Vagina (tissue), 2 donors: ENCODE measurements around the gene TMEM212. TPM values are rescaled to one million over a fixed set of nuclear protein-coding genes. Genes with fewer than 3 reads are reported as not detected.
"Not testable (repeated sequence)": the region's sequence is repeated elsewhere in the genome, so short reads cannot be mapped to it uniquely, and the experiment has no call there.

ENCODE experiments used
- DNase-seq, 2 donors: peaks; one replicate each; pipeline ENCODE4 v3.0.0-alpha.2; 2017; ENCODE audit errors: extremely low spot score in 2 of 2
- H3K27ac ChIP-seq: fragments of 200-600 bp; sonication (generic); one replicate; pipeline ENCODE4 v1.5.1; 2019
- H3K27me3 ChIP-seq: fragments of 200-600 bp; sonication (generic); one replicate; pipeline ENCODE4 v1.5.1; 2019
- H3K36me3 ChIP-seq, 2 donors: fragments of 200-600 bp; sonication (generic); one replicate each; pipeline ENCODE4 v1.5.1; 2017 to 2019
- H3K4me1 ChIP-seq: fragments of 200-600 bp; sonication (generic); one replicate; pipeline ENCODE4 v1.5.1; 2019
- H3K4me3 ChIP-seq, 2 donors: fragments of 200-600 bp; sonication (generic); 1 replicate in 1 of 2; 2 replicates in 1 of 2; pipeline ENCODE4 v1.5.1; 2016 to 2019
- H3K9me3 ChIP-seq: fragments of 200-600 bp; sonication (generic); one replicate; pipeline ENCODE4 v1.5.1; 2019
- POLR2A ChIP-seq, 2 donors: fragments of 450-650 bp; IDR thresholded peaks; one replicate each; pipeline ENCODE4 v1.6.1; 2017; ENCODE audit warnings: antibody characterized with exemption in 2 of 2, mild to moderate bottlenecking in 2 of 2, moderate library complexity in 2 of 2
- POLR2AphosphoS5 ChIP-seq, 2 donors: sonication (generic); formaldehyde crosslinking; IDR thresholded peaks; one replicate each; pipeline ENCODE4 v1.9.0; 2017; ENCODE audit warnings: antibody characterized with exemption in 2 of 2, mild to moderate bottlenecking in 2 of 2, low read depth in 1 of 2; ENCODE audit not compliant: insufficient read depth in 1 of 2
- intact Hi-C: fragments of 100-400 bp; cut with DNase I; formaldehyde crosslinking; loops from one replicate; pipeline ENCODE4 v1.15.1; 2023
- total RNA-seq: library from RNA; depleted of rRNA; stranded (reverse); fragments of >200 nt; gene quantifications from one replicate; pipeline ENCODE4 v1.2.3, GENCODE V29; 2016
- TF ChIP-seq, protein P1 (sequence below), 3 experiments: fragments of 450-650 bp in 2 of 3; fragments of 200-600 bp in 1 of 3; sonication (generic) in 1 of 3; IDR thresholded peaks; one replicate each; pipeline ENCODE4 v1.5.1; 2017 to 2019; ENCODE audit warnings: antibody characterized with exemption in 3 of 3, mild to moderate bottlenecking in 2 of 3, moderate library complexity in 2 of 3

TMEM212 gene
- total RNA-seq, 1 donor from 2014 or later = not detected

DNA sequence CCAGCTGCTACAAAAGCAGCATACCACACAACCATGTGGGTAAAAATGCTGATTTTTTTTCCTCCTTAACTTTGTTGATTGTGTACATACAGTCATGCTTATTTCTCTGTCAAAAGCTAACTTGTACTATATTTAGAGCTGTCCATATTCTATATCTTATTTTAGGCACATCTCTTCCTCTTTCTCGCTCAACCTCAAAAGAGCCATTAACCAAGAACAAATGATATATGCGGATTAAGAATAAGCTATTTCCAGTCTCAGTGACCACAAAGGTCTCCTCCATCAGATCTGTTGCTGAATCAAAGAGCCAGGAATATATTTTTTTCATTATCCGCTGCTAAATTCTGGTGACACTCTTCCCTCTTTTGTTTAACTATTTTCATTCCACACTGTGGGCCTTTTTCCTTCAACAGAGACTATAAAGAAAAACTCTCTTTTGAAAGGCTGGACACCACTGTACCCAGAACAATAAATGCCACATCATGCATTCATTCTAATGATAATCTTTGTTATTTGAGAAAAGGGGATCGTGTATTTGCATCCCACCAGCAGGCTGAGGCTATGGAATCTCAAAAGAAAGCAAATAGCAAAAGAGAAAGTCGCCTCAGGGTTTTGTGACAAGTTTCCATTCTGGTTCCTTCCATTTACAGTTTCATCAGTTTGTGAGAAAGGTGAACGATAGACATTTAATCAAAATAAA is 8.0 kb downstream of the TMEM212 start:
- H3K4me1 ChIP-seq = no peaks in the 10 kb centered on the region
- TF ChIP-seq, protein P1, sequence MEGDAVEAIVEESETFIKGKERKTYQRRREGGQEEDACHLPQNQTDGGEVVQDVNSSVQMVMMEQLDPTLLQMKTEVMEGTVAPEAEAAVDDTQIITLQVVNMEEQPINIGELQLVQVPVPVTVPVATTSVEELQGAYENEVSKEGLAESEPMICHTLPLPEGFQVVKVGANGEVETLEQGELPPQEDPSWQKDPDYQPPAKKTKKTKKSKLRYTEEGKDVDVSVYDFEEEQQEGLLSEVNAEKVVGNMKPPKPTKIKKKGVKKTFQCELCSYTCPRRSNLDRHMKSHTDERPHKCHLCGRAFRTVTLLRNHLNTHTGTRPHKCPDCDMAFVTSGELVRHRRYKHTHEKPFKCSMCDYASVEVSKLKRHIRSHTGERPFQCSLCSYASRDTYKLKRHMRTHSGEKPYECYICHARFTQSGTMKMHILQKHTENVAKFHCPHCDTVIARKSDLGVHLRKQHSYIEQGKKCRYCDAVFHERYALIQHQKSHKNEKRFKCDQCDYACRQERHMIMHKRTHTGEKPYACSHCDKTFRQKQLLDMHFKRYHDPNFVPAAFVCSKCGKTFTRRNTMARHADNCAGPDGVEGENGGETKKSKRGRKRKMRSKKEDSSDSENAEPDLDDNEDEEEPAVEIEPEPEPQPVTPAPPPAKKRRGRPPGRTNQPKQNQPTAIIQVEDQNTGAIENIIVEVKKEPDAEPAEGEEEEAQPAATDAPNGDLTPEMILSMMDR (IDR thresholded peaks at IDR 0.05) = no peak
- no peak for TF ChIP-seq POLR2AphosphoS5 (IDR thresholded peaks at IDR 0.05; ENCODE audit: insufficient read depth in 1 of 2, low read depth in 1 of 2)
- no peak for TF ChIP-seq POLR2A (IDR thresholded peaks at IDR 0.05)
- H3K4me3 ChIP-seq = no peak overlapping the region
- no peak for DNase-seq
- no peaks in the 10 kb centered on the region for H3K36me3 ChIP-seq
- H3K27ac ChIP-seq = no peak overlapping the region
- peaks cover 13% of the 10 kb centered on the region for H3K9me3 ChIP-seq
- intact Hi-C loops = no loop called here
- no peaks in the 10 kb centered on the region for H3K27me3 ChIP-seq

DNA sequence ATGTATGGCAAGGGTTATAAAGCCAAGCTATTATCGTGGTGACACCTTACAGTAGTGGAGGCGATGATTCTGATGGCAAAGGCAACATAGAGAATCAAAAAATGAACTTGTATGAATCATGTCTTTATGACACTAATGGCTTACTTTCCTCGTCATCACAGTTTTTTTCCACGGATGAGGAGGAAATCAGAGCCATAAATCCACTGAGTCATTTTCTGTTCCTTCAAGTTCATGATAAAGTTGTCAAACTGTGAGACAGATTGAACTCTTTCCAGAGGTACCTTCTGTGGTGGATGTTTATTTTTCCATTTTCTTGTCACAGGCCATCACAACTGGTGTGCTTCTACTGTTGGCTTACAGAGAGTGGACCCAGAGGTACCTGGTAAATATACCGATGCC is 8.5 kb downstream of the TMEM212 start:
- intact Hi-C loops = no loop called here
- TF ChIP-seq POLR2AphosphoS5 (IDR thresholded peaks at IDR 0.05; ENCODE audit: insufficient read depth in 1 of 2, low read depth in 1 of 2) (no peak), POLR2A (IDR thresholded peaks at IDR 0.05) (no peak)
- TF ChIP-seq, protein P1 (IDR thresholded peaks at IDR 0.05) = no peak
- Histone ChIP-seq H3K27ac (no peak overlapping the region), H3K4me3 (no peak overlapping the region), H3K9me3 (peaks cover 13% of the 10 kb centered on the region), H3K36me3 (no peaks in the 10 kb centered on the region), H3K4me1 (no peaks in the 10 kb centered on the region), H3K27me3 (no peaks in the 10 kb centered on the region)
- no peak for DNase-seq

DNA sequence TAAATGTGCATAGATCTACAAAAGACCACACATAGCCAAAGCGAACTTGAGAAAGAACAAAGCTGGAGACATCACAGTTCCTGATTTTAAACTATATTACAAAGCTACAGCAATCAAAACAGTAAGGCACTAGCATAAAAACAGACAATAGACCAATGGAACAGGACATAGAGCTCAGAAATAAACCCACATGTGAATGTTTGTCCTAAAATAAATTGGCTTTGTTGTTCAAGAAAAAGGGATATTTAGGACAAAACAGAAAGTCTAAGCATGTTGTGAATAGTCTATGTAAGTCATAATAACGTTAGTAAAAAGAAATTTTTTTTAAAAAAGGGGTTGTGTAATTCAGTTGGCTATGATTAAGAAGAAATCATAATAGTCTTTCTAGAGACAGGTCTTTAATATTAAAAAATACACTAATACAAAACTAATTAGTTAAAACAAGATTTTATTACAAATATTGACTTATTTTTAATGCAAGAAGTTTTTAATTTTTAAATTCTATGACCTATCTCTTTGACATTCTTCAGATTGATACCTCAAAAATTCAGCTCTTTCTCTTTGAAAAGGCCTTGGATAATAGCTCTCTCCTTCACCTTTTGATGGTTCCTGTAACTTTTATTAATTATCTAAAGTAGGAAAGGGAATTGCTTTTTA is 11.6 kb downstream of the TMEM212 start:
- H3K36me3 ChIP-seq = no peaks in the 10 kb centered on the region
- DNase-seq = no peak
- H3K27ac ChIP-seq = no peak overlapping the region
- H3K4me3 ChIP-seq = no peak overlapping the region
- no peak for TF ChIP-seq POLR2A (IDR thresholded peaks at IDR 0.05)
- TF ChIP-seq, protein P1 (IDR thresholded peaks at IDR 0.05) = no peak
- no peaks in the 10 kb centered on the region for H3K27me3 ChIP-seq
- H3K4me1 ChIP-seq = no peaks in the 10 kb centered on the region
- intact Hi-C loops = no loop called here
- H3K9me3 ChIP-seq = peaks cover 13% of the 10 kb centered on the region

DNA sequence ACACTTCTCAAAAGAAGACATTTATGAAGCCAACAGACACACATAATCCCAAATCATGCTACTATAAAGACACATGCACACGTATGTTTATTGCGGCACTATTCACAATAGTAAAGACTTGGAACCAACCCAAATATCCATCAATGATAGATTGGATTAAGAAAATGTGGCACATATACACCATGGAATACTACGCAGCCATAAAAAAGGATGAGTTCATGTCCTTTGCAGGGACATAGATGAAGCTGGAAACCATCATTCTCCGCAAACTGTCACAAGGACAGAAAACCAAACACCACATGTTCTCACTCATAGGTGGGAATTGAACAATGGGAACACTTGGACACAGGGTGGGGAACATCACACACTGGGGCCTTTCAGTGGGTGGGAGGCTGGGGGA is 15.6 kb downstream of the TMEM212 start:
- H3K27ac ChIP-seq, DNase-seq, H3K27me3 ChIP-seq, H3K36me3 ChIP-seq, H3K4me3 ChIP-seq, H3K4me1 ChIP-seq, intact Hi-C loops: not testable (repeated sequence)
- H3K9me3 ChIP-seq = peaks cover 13% of the 10 kb centered on the region

DNA sequence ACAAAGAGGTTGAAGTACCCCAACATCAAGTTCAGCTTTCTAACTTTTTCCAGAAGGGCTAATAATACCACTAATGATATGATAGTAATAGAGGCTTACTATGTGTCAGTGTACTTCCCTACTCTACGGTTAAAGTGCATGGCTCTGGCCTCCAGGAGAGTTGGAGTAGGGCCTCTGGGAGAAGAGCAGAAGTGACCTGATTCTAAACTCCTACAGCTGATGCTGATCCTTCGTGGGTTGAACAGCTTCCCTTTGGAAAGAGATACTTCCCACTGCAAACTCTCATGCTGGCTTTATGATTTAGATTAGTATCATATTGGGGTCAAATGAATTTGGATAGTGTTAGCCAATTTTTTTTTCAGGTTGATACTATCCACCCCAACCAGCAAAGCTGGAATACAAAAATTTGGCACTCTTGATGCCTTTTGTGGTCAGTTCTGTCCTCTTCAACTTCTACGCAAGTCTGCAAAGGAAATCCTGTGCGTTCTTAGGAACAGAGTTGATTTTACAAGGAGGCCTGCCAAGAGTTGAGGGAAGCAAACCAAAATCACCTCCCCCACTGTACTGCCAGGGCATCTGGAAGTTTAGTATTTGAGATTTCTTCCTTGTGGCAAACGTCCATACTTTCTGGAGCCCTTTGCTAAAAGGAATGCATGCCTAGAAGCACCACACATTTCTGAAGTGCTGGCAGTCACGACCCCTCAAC is 17.8 kb downstream of the TMEM212 start:
- DNase-seq = no peak
- H3K27me3 ChIP-seq = no peaks in the 10 kb centered on the region
- no peak overlapping the region for H3K4me3 ChIP-seq
- TF ChIP-seq, protein P1 (IDR thresholded peaks at IDR 0.05) = no peak
- TF ChIP-seq POLR2A (IDR thresholded peaks at IDR 0.05) (no peak), POLR2AphosphoS5 (IDR thresholded peaks at IDR 0.05; ENCODE audit: insufficient read depth in 1 of 2, low read depth in 1 of 2) (peak in 1 of 2 donors; percentile 46)
- no peaks in the 10 kb centered on the region for H3K9me3 ChIP-seq
- no peak overlapping the region for H3K27ac ChIP-seq
- peaks cover 9% of the 10 kb centered on the region for H3K4me1 ChIP-seq
- intact Hi-C loops = no loop called here
- H3K36me3 ChIP-seq = no peaks in the 10 kb centered on the region
